Natural killer cell treated with Interleukin-12 subunit alpha and Interleukin-12 subunit beta and Interleukin-15 and Interleukin-18, amount 100 ng/mL, for 72 hours (primary cell): ENCODE data around the gene CITED1. TPM values are rescaled to one million over a fixed set of nuclear protein-coding genes. Genes with fewer than 3 reads are reported as not detected.
A peak's percentile ranks its signal among the peaks of the same experiment; 100 is the strongest.

Experiments used
- ATAC-seq, 2 donors: fragments of 150-1000 bp; cut with Tn5 transposase in 1 of 2; sonication (Bioruptor Pico), chemical (Tn5 transposase) in 1 of 2; 2 replicates each; pipeline ENCODE4 v1.10.0; 2021
- DNase-seq: peaks from one replicate; pipeline ENCODE4 v3.0.0; 2022; ENCODE audit warnings: low spot score
- H3K27ac Mint-ChIP-seq, 2 donors: 1 replicate in 1 of 2; 2 replicates in 1 of 2; pipeline ENCODE4 v1.8.0; 2022; ENCODE audit warnings: mixed read lengths in 2 of 2, mild to moderate bottlenecking in 1 of 2, moderate library complexity in 1 of 2
- H3K27me3 Mint-ChIP-seq, 2 donors: 1 replicate in 1 of 2; 2 replicates in 1 of 2; pipeline ENCODE4 v1.8.0; 2022; ENCODE audit warnings: mixed read lengths in 2 of 2
- H3K36me3 Mint-ChIP-seq: one replicate; pipeline ENCODE4 v1.8.0; 2022; ENCODE audit warnings: mixed read lengths
- H3K4me1 Mint-ChIP-seq, 2 donors: 1 replicate in 1 of 2; 2 replicates in 1 of 2; pipeline ENCODE4 v1.8.0; 2022; ENCODE audit warnings: low read depth in 2 of 2, mixed read lengths in 2 of 2, mild to moderate bottlenecking in 1 of 2
- H3K4me3 Mint-ChIP-seq: one replicate; pipeline ENCODE4 v1.8.0; 2022; ENCODE audit warnings: mixed read lengths
- H3K9me3 Mint-ChIP-seq: 2 replicates; pipeline ENCODE4 v1.8.0; 2022; ENCODE audit warnings: mixed read lengths
- total RNA-seq, 2 donors: library from RNA; stranded (reverse); gene quantifications; one replicate each; pipeline ENCODE4 v1.2.3, GENCODE V29; 2022

Gene CITED1
- total RNA-seq, 2 donors from 2014 or later = 0.38 TPM; not detected in 1

GRCh38 chrX:72301781-72302180 lies 3.9 kb downstream of the CITED1 start:
- Mint-ChIP-seq H3K27ac (no peak overlapping the region), H3K9me3 (no peaks in the 10 kb centered on the region), H3K4me3 (no peak overlapping the region), H3K27me3 (peaks cover 42 to 51% of the 10 kb centered on the region in 2 donors), H3K4me1 (peaks cover 0 to 4% of the 10 kb centered on the region in 2 donors), H3K36me3 (no peaks in the 10 kb centered on the region)
- ATAC-seq (no peak), DNase-seq (no peak)

DNA sequence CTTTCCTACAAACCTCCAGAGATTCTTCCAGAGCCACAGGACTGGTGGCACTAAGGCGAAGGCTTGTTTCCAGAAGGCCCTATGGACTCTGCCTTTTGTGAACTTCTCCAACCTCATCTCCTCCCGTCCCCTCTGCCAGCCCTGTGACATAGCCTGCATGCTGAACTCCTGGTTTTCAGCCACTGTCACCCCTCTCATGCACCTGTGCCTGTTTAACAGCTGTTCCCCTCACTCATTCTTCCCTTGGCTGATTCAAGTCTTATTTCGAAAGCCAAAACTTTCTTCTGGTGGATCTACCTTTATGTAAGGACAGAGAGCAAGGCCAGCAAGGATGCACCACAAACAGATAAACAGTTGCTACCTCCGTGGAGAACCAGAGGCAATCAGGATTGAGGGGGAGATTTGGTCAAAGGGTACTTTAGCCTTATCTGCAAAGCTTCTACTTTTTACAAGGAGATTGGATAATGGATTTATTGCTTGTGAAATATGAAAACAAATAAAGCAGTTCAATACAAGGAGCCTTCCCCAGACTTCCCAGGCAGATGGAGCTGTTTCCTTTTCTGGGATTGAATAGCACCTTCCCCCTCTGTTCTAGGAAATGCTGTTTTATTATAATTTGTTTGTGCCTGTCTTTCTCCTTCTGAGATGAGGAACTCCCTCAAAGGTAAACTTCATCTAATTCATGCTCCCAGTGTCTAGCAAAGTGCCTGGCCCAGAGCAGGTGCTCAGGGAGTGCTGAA lies 5.7 kb downstream of the CITED1 start:
- H3K4me1 Mint-ChIP-seq = no peaks in the 10 kb centered on the region
- no peaks in the 10 kb centered on the region for H3K36me3 Mint-ChIP-seq
- no peak for DNase-seq
- H3K4me3 Mint-ChIP-seq = no peak overlapping the region
- no peak overlapping the region for H3K27ac Mint-ChIP-seq
- H3K9me3 Mint-ChIP-seq = no peaks in the 10 kb centered on the region
- peaks cover 42 to 57% of the 10 kb centered on the region in 2 donors for H3K27me3 Mint-ChIP-seq
- no peak for ATAC-seq

- no peak overlapping the region for H3K4me3 Mint-ChIP-seq
- no peaks in the 10 kb centered on the region for H3K36me3 Mint-ChIP-seq
- H3K27ac Mint-ChIP-seq = no peak overlapping the region
- H3K4me1 Mint-ChIP-seq = no peaks in the 10 kb centered on the region
- no peaks in the 10 kb centered on the region for H3K9me3 Mint-ChIP-seq
- DNase-seq = no peak
- peak in 1 of 2 donors; percentile 62 for ATAC-seq
- peaks cover 34 to 51% of the 10 kb centered on the region in 2 donors for H3K27me3 Mint-ChIP-seq
Observed at GRCh38 chrX:72297953-72298730, 7.6 kb downstream of the CITED1 start.

DNA sequence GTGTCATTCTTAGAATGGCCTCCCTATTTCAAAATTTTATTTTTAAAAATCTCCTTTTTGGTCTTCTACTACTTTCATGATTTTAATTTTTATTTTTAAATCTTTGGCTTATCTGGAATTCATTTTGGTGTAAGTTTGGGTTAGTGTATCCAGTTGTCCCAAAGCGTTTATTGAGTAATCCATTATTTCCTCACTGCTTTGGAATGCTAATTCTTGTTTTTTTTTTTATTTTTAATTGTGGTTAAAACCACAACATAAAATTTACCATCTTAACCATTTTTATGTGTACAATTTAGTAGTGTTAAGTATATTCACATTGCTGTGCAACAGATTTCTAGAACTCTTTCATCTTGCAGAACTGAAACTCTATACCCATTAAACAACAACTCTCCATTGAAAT lies 8.7 kb downstream of the CITED1 start:
- DNase-seq (no peak), ATAC-seq (no peak)
- Mint-ChIP-seq H3K9me3 (no peaks in the 10 kb centered on the region), H3K36me3 (no peaks in the 10 kb centered on the region), H3K27ac (no peak overlapping the region), H3K4me3 (no peak overlapping the region), H3K27me3 (peaks cover 34 to 52% of the 10 kb centered on the region in 2 donors), H3K4me1 (no peaks in the 10 kb centered on the region)

DNA sequence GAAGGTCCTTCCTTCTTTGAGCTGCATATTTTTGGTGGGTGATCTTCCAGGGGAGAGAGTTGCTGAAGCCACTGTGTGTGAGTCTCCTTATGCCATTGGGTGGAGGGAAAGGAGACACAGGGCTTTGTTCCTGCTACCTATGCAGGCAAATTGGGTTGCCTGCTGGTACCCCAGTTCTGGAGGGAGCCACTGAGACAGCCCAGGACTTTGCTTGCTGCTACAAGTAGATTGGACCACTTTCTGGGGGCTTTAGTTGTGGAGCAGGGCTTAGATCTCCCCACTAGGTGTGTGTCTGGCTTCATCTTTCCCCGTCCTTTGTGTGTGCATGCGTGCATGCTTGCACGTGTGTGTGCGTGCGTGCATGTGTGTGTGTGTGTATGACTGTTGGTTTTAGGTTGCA lies 10.0 kb downstream of the CITED1 start:
- Mint-ChIP-seq H3K36me3 (no peaks in the 10 kb centered on the region), H3K27me3 (peaks cover 33 to 51% of the 10 kb centered on the region in 2 donors), H3K27ac (no peak overlapping the region), H3K4me1 (no peaks in the 10 kb centered on the region), H3K4me3 (no peak overlapping the region), H3K9me3 (no peaks in the 10 kb centered on the region)
- ATAC-seq (no peak), DNase-seq (no peak)

DNA sequence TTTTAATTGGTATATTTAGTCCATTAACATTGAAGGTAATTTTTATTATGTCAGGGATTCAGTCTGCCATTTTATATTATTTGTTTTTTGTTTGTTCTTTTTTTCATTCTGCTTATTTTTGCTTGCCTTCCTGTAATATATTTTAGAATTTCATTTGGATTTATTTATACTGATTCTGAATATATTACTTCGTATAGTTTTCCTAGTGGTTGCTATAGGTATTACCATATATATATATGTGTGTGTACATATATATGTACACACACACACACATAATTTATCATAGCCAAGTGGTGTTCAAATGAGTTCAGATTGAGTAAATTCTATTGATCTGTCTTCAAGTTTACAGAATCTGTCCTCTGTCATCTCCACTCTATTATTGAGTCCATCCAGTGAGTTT lies 11.2 kb downstream of the CITED1 start:
- DNase-seq (no peak), ATAC-seq (no peak)
- no peaks in the 10 kb centered on the region for H3K4me1 Mint-ChIP-seq
- no peak overlapping the region for H3K4me3 Mint-ChIP-seq
- no peak overlapping the region for H3K27ac Mint-ChIP-seq
- no peaks in the 10 kb centered on the region for H3K36me3 Mint-ChIP-seq
- H3K27me3 Mint-ChIP-seq = peaks cover 39 to 48% of the 10 kb centered on the region in 2 donors
- no peaks in the 10 kb centered on the region for H3K9me3 Mint-ChIP-seq

DNA sequence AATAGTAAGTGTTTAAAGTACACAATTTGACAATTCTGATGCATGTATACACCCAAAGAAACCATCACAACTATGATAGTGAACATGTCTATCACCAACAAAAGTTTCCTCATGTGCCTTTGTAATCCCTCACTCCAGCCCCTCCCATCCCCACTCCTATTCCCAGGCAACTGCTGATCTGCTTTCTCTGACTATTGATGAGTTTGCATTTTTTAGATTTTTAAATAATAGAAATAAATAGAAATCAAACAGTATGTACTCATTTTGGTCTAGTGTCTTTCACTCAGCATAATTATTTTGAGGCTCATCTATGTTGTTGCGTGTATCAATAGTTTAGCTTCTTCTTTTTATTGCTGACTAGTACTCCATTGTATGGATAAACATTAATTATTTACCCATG lies 23.4 kb downstream of the CITED1 start:
- H3K4me1 Mint-ChIP-seq = peaks cover 0 to 3% of the 10 kb centered on the region in 2 donors
- no peaks in the 10 kb centered on the region for H3K9me3 Mint-ChIP-seq
- H3K36me3 Mint-ChIP-seq = no peaks in the 10 kb centered on the region
- no peak overlapping the region for H3K4me3 Mint-ChIP-seq
- H3K27ac Mint-ChIP-seq = no peak overlapping the region
- DNase-seq (no peak), ATAC-seq (no peak)
- peaks cover 19 to 27% of the 10 kb centered on the region in 2 donors for H3K27me3 Mint-ChIP-seq

GRCh38 chrX:72280321-72280845 lies 25.3 kb downstream of the CITED1 start:
- ATAC-seq (no peak), DNase-seq (no peak)
- Mint-ChIP-seq H3K9me3 (no peaks in the 10 kb centered on the region), H3K36me3 (peaks cover 8% of the 10 kb centered on the region), H3K27ac (peak overlapping the region in 1 of 2 donors; percentile 4), H3K4me1 (peaks cover 5 to 8% of the 10 kb centered on the region in 2 donors), H3K27me3 (peaks cover 19 to 24% of the 10 kb centered on the region in 2 donors), H3K4me3 (no peak overlapping the region)

DNA sequence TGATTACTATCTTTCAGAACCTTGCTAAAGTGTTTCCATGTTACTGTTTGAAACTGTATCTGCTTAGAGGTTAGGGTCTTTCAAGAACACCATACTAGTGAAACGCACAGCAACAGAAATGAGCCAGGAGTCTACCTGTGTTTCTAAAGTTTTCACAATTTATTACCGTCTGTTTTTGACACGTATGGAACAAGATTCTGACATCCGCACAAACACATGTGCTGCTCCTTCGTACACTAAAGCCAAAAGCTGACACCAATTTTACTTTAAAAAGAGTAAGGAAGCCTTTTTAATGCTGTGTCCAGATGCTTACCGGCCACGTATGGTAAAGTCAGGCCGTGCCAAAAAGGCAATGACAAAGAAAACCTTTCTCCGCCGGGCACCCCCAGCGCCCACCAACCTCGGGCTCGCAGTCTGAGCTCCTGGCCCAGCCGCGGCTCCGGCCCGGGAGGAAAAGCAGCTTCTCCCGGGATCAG lies 29.2 kb downstream of the CITED1 start:
- Mint-ChIP-seq H3K36me3 (peaks cover 44% of the 10 kb centered on the region), H3K27me3 (peaks cover 10 to 14% of the 10 kb centered on the region in 2 donors), H3K4me1 (peaks cover 38 to 39% of the 10 kb centered on the region in 2 donors), H3K9me3 (no peaks in the 10 kb centered on the region), H3K27ac (peak overlapping the region; percentile 85 to 92), H3K4me3 (peak overlapping the region; percentile 87)
- DNase-seq = no peak
- ATAC-seq = no peak

- H3K27me3 Mint-ChIP-seq = peaks cover 0 to 6% of the 10 kb centered on the region in 2 donors
- peaks cover 45% of the 10 kb centered on the region for H3K36me3 Mint-ChIP-seq
- peak overlapping the region; percentile 85 to 92 for H3K27ac Mint-ChIP-seq
- no peak for DNase-seq
- ATAC-seq = no peak
- H3K4me3 Mint-ChIP-seq = peak overlapping the region; percentile 87
- H3K4me1 Mint-ChIP-seq = peaks cover 39 to 47% of the 10 kb centered on the region in 2 donors
- H3K9me3 Mint-ChIP-seq = no peaks in the 10 kb centered on the region
Observed at GRCh38 chrX:72274526-72274925, 31.2 kb downstream of the CITED1 start.

DNA sequence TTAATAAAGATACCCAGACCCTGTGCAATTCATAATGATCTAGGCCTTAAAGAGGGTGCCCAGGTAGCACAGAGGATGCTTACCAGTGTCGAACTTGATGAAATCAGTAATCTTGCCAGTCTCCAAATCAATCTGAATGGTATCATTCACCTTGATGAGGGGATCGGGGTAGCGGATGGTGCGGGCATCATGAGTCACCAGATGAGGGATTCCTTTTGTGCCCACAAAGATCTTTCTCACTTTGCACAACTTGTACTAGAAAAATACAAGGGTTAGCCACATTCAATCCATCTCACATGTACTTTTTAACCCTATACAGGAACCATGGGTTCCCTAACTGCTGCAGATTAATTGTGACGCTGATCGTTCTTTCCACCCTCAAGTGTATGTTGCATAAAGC lies 32.0 kb downstream of the CITED1 start:
- Mint-ChIP-seq H3K4me1 (peaks cover 39 to 47% of the 10 kb centered on the region in 2 donors), H3K36me3 (peaks cover 45% of the 10 kb centered on the region), H3K27ac (peak overlapping the region; percentile 85 to 92), H3K27me3 (peaks cover 0 to under 1% of the 10 kb centered on the region in 2 donors), H3K4me3 (peak overlapping the region; percentile 87), H3K9me3 (no peaks in the 10 kb centered on the region)
- no peak for DNase-seq
- ATAC-seq = no peak

- H3K27ac Mint-ChIP-seq = peak overlapping the region; percentile 61 to 85
- peaks cover 39 to 46% of the 10 kb centered on the region in 2 donors for H3K4me1 Mint-ChIP-seq
- peak overlapping the region; percentile 60 for H3K4me3 Mint-ChIP-seq
- no peak for ATAC-seq
- no peaks in the 10 kb centered on the region for H3K9me3 Mint-ChIP-seq
- DNase-seq = no peak
- H3K27me3 Mint-ChIP-seq = no peaks in the 10 kb centered on the region
- H3K36me3 Mint-ChIP-seq = peaks cover 47% of the 10 kb centered on the region
Observed at GRCh38 chrX:72272868-72273267, 32.8 kb downstream of the CITED1 start.

- Mint-ChIP-seq H3K27me3 (no peaks in the 10 kb centered on the region), H3K4me1 (peaks cover 39 to 47% of the 10 kb centered on the region in 2 donors), H3K36me3 (peaks cover 51% of the 10 kb centered on the region), H3K27ac (peak overlapping the region; percentile 61 to 85), H3K9me3 (no peaks in the 10 kb centered on the region), H3K4me3 (peak overlapping the region; percentile 60)
- no peak for DNase-seq
- no peak for ATAC-seq
Observed at GRCh38 chrX:72271812-72272211, 33.9 kb downstream of the CITED1 start.
